ENCODE data around the gene MAPK11. TPM values are rescaled to one million over a fixed set of nuclear protein-coding genes. Genes with fewer than 3 reads are reported as not detected.

MAPK11 gene
- total and polyA plus RNA-seq, 9 of the 15 experiments (the other 6 are each of a cell fraction or from before 2014, with no cell fraction given), result 0.06 to 14.6 (median 5.3) TPM

- Histone ChIP-seq H3K9me1 (ENCODE audit: control insufficient read depth, insufficient read depth, low read length) (no peaks in the 10 kb centered on the region), H3K27ac (ENCODE audit: extremely low read depth, low read depth, low read length) (no peak overlapping the region), H3K4me2 (ENCODE audit: insufficient read depth, low read length) (no peak overlapping the region), H3K4me1 (replicated peaks in 1 of 2; ENCODE audit: control insufficient read depth in 2 of 2, insufficient read depth in 2 of 2, low read length in 2 of 2) (peaks cover 0 to 16% of the 10 kb centered on the region in 2 experiments; a peak in 2 of 5 replicates), H3K9ac (ENCODE audit: insufficient read depth in 1 of 2, low read depth in 2 of 2, low read length in 2 of 2) (no peak overlapping the region), H3K4me3 (no peak overlapping the region), H3K9me3 (replicated peaks; ENCODE audit: control insufficient read depth, insufficient read depth, low read depth, low read length) (no peaks in the 10 kb centered on the region), H3K79me2 (ENCODE audit: control insufficient read depth, insufficient read depth, low read length) (no peaks in the 10 kb centered on the region), H3K27me3 (ENCODE audit: control insufficient read depth in 2 of 2, insufficient read depth in 2 of 2, low read length in 2 of 2) (no peaks in the 10 kb centered on the region), H2AFZ (ENCODE audit: low read depth, low read length) (no peak overlapping the region), H4K20me1 (replicated peaks; ENCODE audit: control insufficient read depth, insufficient read depth, low read length) (no peaks in the 10 kb centered on the region), H3K36me3 (ENCODE audit: control insufficient read depth, insufficient read depth, low read length) (peaks cover 48% of the 10 kb centered on the region; the same call in 1 of the 3 replicates)
- ATAC-seq, result no peak
- FAIRE-seq, result no peak
- intact Hi-C loops (cut with micrococcal nuclease), result no loop called here
- TF ChIP-seq SMAD2 (IDR thresholded peaks at IDR 0.05; ENCODE audit: low read depth, low read length), result no peak
- TF ChIP-seq ZNF239 (CRISPR knock-in tag; IDR thresholded peaks at IDR 0.05), result no peak
- 0 out of 2 replicates have a peak, but pooled peaks have one; percentile 5 for TF ChIP-seq POLR2G (IDR thresholded peaks at IDR 0.05; ENCODE audit: low read depth, low read length)
- TF ChIP-seq, protein P1, sequence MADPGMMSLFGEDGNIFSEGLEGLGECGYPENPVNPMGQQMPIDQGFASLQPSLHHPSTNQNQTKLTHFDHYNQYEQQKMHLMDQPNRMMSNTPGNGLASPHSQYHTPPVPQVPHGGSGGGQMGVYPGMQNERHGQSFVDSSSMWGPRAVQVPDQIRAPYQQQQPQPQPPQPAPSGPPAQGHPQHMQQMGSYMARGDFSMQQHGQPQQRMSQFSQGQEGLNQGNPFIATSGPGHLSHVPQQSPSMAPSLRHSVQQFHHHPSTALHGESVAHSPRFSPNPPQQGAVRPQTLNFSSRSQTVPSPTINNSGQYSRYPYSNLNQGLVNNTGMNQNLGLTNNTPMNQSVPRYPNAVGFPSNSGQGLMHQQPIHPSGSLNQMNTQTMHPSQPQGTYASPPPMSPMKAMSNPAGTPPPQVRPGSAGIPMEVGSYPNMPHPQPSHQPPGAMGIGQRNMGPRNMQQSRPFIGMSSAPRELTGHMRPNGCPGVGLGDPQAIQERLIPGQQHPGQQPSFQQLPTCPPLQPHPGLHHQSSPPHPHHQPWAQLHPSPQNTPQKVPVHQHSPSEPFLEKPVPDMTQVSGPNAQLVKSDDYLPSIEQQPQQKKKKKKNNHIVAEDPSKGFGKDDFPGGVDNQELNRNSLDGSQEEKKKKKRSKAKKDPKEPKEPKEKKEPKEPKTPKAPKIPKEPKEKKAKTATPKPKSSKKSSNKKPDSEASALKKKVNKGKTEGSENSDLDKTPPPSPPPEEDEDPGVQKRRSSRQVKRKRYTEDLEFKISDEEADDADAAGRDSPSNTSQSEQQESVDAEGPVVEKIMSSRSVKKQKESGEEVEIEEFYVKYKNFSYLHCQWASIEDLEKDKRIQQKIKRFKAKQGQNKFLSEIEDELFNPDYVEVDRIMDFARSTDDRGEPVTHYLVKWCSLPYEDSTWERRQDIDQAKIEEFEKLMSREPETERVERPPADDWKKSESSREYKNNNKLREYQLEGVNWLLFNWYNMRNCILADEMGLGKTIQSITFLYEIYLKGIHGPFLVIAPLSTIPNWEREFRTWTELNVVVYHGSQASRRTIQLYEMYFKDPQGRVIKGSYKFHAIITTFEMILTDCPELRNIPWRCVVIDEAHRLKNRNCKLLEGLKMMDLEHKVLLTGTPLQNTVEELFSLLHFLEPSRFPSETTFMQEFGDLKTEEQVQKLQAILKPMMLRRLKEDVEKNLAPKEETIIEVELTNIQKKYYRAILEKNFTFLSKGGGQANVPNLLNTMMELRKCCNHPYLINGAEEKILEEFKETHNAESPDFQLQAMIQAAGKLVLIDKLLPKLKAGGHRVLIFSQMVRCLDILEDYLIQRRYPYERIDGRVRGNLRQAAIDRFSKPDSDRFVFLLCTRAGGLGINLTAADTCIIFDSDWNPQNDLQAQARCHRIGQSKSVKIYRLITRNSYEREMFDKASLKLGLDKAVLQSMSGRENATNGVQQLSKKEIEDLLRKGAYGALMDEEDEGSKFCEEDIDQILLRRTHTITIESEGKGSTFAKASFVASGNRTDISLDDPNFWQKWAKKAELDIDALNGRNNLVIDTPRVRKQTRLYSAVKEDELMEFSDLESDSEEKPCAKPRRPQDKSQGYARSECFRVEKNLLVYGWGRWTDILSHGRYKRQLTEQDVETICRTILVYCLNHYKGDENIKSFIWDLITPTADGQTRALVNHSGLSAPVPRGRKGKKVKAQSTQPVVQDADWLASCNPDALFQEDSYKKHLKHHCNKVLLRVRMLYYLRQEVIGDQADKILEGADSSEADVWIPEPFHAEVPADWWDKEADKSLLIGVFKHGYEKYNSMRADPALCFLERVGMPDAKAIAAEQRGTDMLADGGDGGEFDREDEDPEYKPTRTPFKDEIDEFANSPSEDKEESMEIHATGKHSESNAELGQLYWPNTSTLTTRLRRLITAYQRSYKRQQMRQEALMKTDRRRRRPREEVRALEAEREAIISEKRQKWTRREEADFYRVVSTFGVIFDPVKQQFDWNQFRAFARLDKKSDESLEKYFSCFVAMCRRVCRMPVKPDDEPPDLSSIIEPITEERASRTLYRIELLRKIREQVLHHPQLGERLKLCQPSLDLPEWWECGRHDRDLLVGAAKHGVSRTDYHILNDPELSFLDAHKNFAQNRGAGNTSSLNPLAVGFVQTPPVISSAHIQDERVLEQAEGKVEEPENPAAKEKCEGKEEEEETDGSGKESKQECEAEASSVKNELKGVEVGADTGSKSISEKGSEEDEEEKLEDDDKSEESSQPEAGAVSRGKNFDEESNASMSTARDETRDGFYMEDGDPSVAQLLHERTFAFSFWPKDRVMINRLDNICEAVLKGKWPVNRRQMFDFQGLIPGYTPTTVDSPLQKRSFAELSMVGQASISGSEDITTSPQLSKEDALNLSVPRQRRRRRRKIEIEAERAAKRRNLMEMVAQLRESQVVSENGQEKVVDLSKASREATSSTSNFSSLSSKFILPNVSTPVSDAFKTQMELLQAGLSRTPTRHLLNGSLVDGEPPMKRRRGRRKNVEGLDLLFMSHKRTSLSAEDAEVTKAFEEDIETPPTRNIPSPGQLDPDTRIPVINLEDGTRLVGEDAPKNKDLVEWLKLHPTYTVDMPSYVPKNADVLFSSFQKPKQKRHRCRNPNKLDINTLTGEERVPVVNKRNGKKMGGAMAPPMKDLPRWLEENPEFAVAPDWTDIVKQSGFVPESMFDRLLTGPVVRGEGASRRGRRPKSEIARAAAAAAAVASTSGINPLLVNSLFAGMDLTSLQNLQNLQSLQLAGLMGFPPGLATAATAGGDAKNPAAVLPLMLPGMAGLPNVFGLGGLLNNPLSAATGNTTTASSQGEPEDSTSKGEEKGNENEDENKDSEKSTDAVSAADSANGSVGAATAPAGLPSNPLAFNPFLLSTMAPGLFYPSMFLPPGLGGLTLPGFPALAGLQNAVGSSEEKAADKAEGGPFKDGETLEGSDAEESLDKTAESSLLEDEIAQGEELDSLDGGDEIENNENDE (IDR thresholded peaks at IDR 0.05; ENCODE audit: low read depth, low read length), result no peak
- in situ Hi-C loops (cut with MboI), result no loop called here
- DNase-seq (ENCODE audit: extremely low read depth in 1 of 4, low spot score in 3 of 4), result no peak
- BruUV-seq (replicated peaks), result no TSS peak
- ChIA-PET CTCF (ENCODE audit: low intra/inter-chr PET ratio) (no interaction called here), POLR2A (interaction anchor here (1.2 kb wide), 1 partner anchor 21 kb away, joined by 4 read pairs; no protein-coding TSS in a partner anchor)
- WGBS (ENCODE audit: insufficient coverage, low coverage, missing lambda C conversion rate), result 100% methylated on average over 2 of the region's 38 CpGs
Measured at GRCh38 chr22:50280022-50280707, 10.0 kb upstream of the MAPK11 start.

Data from K562 (cell line).